Renal cortex interstitium (tissue), 11 donors: Measurements from ENCODE around the gene CDKN2D. TPM values are rescaled to one million over a fixed set of nuclear protein-coding genes. Genes with fewer than 3 reads are reported as not detected.
"Not testable (repeated sequence)": the region's sequence is repeated elsewhere in the genome, so short reads cannot be mapped to it uniquely, and the experiment has no call there.

Experiments
- DNase-seq, 11 donors: peaks; one replicate each; pipeline ENCODE4 v3.0.0-alpha.2; 2013; ENCODE audit warnings: low read depth in 9 of 11, low spot score in 4 of 11; ENCODE audit errors: extremely low read depth in 1 of 11
- polyA plus RNA-seq, 3 donors: library from polyadenylated mRNA; unstranded; fragments of 120-200 nt; gene quantifications; one replicate each; pipeline ENCODE4 v1.2.1, GENCODE V29; 2013; ENCODE audit not compliant: insufficient read length in 3 of 3

Gene CDKN2D
- polyA plus RNA-seq, 3 donors: 7.9 to 12.5 (median 10.7) TPM

DNA sequence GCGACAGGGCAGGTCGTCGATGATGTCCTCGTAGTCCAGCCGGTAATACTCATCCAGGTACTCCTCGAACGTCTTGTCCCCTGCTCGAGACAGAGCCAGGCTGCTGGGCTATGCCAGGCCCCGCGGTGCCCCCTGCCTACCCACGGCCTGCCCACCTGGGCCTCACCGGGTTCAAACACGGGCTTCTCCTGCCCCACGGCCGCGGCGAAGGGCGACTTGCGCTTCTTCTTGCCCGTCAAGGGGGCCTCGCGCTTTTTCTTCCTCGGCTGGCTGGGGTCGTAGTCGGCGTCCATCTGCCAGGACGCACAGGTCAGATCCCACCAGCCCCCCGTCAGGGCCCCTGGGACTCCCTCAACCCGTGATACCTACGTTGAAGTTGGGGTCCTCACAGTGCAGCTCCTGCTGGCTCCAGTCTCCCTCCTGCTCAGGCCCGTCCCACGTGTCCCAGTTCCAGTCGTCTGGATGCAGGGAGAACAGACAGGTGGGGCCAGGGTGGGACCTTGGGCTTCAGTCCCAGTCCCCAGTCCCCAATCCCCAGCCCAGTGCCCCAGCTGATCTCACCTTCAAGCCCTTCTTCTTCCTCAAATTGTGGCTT, 11.1 kb downstream of the CDKN2D start:
- DNase-seq: no peak

DNA sequence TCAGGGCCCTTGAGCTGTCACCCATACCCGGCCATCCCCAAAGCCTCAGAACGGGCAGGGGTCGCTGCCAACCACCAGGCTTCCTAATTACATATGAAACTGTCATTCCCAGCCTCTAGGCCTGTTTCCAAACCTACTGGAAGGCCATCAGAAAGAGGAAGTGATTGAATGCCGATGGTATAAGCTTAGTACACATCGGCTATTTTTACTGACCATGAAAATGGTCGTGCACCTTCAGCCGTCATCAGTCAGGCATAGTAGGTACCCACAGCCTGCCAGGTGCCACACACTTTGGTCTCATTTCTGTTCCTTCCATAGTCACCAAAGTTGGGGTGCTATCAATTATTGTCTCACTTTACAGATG, 13.2 kb downstream of the CDKN2D start:
- DNase-seq: no peak

DNA sequence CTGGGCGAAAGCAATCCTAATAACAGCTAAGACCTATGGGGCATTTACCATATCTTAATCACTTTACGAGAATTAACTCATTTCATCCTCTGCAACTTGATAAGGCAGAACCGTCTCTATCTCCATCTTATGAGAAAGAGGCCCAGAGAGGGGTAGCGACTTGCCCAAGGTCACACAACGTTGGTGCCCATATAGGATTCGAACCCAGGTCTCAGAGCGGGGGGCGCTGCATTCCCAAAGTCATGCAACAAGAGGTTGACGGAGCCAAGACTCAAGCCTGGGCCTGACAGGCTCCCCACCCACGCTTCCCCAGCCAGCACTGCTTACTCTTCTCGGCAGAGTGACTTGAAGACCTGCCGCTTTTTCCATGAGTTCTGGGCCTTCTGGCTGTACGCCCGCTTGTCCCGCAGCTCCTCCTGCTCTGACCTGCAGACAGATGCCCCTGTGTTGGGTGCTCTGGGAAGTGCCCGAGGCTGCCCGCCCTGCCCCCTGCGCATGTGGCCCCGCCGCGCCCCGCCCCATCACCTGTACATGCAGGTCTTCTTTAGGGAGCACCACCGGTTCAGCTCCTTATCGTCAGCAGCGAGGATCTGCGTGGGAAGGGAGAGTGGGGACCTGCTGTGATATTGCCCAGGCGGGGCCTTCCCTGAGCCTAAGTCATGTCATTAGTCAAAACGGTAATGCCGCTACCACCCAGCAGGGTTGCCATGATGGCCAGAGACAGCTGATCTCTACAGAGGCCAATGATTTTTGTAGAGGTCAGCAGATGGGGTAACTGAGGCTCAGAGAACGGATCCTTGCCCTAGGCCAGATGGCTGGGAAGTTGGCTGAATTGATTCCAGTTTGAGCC, 13.8 kb downstream of the CDKN2D start:
- DNase-seq: no peak

DNA sequence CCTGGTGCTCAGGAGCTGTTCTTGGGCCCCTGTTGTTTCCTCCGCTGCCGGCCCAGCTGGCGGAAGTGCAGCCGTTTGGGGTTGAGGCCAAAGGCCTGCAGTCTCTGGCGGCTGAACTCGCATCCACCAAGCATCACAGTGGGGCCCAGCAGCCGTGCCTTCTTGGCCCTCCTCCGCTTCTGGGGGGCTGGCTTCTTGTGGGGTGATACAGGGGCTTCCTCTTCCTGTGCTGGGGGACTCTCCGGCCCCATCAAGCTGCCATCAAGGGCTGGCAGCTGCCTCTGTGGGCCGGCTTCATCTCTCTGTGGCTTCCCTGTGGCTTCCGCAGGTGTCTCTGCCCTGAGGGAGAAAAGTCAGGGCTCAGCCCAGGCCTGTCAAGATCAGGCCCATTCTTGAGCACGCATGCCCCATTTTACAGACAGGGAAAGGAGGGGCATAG, 14.8 kb downstream of the CDKN2D start:
- DNase-seq: no peak

DNA sequence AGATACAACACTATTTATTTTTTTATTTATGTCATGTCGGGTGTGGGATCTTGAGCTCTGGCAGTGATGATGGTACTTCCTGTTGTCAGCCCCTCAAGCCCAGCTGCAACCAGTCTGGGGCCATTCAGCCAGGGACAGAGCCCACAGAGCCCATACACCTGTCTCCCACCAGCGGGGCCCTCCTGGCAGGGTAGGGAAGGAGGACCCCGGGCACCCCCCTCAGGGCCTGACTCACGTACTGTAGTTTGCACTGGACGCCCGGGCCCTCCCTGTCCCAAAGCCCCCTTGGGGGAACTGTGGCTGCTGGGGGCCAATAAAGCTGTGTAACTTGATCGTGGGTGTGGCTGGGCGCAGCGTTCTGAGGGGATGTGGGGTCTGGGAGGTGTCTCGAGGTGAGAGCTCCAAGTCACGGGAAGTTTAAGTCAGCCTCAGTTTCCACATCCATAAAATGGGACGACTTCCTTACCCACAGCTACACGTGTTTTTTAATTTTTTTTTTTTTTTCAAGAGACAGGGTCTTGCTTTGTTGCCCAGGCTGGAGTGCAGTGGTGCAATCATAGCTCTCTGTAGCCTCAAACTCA, 15.6 kb downstream of the CDKN2D start:
- DNase-seq: no peak

DNA sequence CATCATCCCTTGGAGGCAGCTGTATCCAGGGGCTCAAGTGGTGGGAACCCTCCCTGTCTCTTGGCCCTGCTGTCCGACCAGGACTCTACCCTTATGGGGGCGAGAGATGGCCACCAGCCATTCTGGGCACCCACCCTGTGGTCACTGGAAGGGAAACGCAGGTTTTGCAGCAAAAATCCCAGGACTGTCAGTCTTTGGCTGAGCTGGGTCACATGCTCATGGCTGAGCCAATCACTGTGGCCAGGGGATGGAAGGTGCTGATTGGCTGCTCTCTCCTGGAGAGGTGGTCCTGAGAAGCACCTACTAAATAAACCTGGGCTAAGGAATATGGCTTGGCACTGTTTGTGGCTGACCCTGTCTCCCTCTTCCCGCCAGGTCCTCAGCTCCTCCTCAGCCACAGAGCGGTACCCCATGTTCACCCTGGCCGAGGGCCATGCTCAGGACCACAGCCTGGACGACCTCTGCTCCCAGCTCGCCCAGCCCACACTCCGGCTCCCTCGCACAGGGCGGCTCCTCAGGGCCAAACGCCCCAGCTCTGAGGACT, 16.2 kb downstream of the CDKN2D start:
- DNase-seq: no peak

DNA sequence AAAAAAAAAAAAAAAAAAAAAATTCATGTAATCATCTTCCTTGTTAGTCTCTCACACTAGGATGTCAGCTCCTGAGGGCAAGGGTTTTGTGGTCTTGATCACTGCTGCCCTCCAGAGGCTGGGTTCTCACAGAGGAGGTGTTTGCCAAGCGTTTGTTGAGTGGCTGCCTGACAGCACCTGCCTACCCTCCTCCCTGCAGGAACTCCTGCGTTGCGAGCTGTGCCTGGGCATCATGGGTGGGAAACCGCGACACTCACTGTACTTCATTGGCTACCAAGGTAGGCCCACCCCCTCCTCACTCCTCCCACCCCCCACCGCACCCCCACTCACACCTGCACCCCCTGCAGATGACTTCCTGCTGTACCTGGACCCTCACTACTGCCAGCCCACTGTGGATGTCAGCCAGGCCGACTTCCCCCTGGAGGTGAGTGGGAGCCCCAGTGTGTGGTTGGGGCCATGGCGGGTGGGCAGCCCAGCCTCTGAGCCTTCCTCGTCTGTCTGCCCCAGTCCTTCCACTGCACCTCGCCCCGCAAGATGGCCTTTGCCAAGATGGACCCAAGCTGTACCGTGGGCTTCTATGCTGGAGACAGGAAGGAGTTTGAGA, 17.0 kb downstream of the CDKN2D start:
- no peak for DNase-seq

DNA sequence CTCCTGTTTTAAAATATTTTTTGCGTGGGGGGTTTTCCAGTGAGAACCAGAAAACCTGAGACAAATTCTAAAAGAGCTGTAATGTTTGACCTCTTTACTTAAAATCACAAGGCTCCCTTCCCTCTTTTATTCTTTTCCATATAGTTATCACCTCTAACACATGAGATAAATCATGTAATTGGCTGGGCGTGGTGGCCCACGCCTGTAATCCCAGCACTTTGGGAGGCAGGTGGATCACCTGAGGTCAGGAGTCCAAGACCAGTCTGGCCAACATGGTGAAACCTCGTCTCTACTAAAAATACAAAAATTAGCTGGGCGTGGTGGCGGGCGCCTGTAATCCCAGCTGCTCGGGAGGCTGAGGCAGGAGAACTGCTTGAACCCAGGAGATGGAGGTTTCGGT, 17.8 kb downstream of the CDKN2D start:
- DNase-seq: not testable (repeated sequence)

DNA sequence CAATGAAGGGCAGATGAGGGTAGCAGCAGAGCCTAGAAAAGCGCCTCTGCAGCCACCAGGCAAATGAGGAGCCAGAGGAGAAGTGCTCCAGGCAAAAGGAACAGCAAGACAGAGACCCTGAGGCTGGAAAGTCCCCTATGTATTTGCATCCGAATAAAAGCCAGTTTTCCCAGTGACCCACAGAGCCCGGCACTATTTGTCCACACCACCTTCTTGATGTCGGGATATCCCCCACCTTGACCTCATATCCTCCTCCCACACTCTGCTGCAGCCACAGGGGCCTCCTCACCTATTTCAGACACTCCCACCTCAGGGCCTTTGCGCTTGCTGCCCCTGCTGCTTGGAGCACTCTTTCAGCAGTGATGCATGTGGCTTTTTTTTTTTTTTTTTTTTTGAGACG, 18.4 kb downstream of the CDKN2D start:
- no peak for DNase-seq

DNA sequence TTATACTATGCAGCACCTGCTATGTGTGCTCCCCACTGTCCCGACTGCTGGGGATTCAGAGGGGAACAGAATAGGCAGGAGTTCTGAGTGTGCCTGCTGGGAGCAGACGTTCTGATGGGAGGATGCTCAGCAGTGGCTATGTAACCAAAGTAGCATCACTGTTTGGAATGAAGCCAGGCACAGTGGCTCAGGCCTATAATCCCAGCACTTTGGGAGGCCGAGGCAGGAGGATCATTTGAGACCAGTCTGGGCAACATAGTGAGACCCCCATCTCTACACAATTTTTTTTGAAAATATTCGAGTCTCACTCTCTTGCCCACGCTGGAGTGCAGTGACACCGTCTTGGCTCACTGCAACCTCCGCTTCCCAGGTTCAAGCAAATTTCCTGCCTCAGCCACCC, 19.0 kb downstream of the CDKN2D start:
- no peak for DNase-seq

DNA sequence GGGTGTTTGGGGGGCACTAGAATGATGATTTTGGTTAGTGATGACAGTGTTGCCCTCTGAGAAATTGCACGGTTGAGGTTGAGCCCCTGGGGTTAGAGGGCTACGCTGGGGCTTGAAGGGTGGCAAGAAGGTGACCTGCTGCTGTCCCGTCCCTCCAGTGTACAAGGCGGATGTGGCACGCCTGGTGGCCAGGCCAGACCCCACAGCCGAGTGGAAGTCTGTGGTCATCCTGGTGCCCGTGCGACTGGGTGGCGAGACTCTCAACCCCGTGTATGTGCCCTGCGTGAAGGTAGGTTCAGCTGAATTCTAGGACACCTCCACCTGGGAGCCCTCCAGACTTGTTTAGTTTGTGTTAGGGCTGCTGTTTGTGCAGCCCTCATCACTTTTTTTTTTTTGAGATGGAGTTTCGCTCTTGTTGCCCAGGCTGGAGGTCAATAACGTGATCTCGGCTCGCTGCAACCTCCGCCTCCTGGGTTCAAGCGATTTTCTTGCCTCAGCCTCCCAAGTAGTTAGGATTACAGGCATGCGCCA, 20.0 kb downstream of the CDKN2D start:
- DNase-seq: no peak

DNA sequence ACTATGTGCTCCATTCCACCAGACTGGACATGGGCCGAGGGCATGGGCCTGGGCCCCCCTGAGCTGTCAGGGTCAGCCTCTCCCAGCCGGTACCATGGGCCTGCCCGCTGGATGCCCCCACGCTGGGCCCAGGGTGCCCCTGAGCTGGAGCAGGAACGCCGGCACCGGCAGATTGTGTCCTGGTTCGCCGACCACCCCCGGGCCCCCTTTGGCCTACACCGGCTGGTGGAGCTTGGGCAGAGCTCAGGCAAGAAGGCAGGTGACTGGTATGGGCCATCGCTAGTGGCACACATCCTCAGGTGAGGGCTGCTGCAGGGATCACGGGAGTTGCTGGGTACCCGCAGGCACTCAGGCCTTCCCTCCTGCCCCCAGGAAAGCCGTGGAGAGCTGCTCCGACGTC, 22.0 kb downstream of the CDKN2D start:
- DNase-seq: no peak

DNA sequence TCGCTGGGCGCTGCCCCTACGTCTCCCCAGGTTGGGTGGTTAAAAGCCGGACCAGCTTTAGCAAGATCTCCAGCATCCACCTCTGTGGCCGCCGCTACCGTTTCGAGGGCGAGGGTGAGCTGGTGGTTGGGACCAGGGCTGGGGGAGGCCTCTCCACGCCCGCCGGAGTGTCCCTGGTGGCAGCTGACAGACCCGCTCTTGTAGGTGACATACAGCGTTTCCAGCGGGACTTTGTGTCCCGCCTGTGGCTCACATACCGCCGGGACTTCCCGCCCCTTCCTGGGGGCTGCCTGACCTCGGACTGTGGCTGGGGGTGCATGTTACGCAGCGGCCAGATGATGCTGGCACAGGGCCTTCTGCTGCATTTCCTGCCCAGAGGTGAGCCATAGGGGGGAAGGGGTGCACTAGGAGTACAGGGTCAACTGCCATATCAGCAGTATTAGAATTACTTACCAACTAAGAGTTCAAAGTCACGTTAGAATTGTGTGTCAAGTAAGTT, 24.0 kb downstream of the CDKN2D start:
- DNase-seq: no peak

DNA sequence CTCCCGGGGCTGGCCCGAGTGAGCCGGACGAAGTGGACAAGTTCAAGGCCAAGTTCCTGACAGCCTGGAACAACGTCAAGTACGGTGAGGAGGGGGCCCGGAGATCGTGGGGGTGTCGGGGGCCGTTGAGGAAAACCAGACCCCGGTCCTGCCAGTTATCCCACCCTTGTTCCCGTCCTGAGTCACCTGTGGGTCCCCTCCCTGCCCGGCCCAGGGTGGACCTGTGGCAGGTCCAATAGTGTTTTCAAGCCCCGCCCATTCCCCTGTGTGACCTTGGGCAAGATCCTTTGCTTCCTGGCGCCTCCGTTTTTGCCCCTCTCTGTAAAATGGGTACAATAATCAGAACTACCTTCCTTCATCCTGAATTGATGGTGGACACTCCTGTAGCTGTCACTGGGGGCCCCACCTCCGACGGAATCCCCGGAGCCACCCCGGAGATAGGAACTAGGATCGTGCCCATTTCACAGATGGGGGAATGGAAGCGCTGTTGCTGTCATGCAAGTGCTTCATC, 24.5 kb downstream of the CDKN2D start:
- no peak for DNase-seq

DNA sequence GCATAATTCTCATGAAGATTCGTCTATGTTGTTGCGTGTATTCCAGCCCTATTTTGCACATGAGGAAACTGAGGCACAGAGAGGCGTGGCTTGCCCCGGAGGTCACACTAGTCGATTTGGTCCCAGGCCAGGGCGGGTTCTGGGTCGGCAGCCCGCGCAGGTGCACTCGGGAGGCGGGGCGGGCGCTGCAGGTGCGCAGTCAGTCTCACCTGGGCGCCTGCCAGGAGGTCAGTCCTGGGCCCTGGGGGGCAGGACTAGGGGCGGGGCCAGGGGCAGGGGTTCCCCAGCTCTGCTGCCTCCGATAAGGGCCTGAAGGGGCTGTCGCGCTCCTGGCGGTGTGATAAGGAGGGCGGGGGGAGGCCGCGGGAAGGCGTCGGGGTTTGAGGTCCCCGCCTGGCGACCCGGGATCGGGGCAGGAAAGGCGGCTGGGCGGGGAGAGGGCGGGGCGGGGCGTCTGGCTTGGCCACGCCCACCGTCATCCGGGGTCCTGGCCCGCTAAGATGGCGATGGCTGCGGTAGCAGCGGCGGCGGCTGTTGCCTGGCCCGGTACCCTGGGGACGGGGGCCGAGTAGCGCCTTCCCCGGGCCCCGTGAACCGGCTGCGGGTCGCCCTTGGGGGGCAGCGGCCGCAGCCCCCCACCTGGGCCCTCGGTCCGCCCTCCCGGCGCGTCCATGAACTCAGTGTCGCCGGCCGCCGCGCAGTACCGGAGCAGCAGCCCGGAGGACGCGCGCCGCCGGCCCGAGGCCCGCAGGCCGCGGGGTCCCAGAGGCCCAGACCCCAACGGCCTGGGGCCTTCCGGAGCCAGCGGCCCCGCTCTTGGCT, 25.1 kb downstream of the CDKN2D start, which contains the start of gene ATG4D:
Gene ATG4D (plus strand): TSS at position 485 of the 822 bp plus-strand sequence. CDS start 187 bp downstream, at position 672.
- DNase-seq: peak in 7 of 11 donors; percentile 39 to 74 (median 65)

DNA sequence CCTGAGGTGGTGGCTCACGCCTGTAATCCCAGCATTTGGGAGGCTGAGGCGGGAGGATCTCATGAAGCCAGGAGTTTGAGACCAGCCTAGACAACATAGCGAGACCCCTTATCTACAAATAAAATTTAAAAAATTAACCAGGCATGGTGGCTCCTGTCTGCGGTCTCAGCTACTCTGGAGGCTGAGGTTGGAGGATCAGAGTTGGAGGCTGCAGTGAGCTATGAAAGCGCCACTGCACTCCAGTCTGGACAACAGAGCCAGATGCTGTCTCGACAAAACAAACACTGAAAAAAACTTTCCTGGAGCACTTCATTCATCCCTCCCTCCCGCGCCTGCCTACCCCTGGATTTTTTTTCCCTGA, 25.7 kb downstream of the CDKN2D start:
- DNase-seq: no peak

DNA sequence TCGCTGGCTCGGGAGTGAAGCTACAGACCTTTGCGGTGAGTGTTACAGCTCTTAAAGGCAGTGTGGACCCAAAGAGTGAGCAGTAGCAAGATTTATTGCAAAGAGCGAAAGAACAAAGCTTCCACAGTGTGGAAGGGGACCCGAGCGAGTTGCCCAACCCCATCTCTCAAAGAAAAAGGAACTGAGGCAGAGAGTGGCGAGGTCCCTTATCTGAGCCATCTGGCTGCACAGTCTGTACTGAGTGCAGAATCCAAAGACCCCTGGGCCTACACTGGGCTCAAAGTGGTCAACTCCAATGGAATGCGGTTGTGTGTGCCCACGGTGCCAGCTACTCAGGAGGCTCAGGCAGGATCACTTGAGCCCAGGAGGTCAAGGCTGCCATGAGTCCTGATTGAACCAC, 29.8 kb downstream of the CDKN2D start:
- DNase-seq: not testable (repeated sequence)
